SK-N-SH treated with all-trans-retinoic acid at 6 μM for 48 hours (cell line): ENCODE data around the gene C1QL1.

Experiments
- ATAC-seq: fragments of 200-7000 bp; cut with Tn5 transposase; 3 replicates; pipeline ENCODE4 v1.9.1; 2020; ENCODE audit warnings: mild to moderate bottlenecking, moderate library complexity
- CREB5 ChIP-seq: fragments of 250-450 bp; sonication (Bioruptor Pico); IDR thresholded peaks from 2 replicates; pipeline ENCODE4 v1.5.1; 2020; ENCODE audit warnings: low read depth, mild to moderate bottlenecking, moderate library complexity
- ESRRG ChIP-seq: fragments of 250-450 bp; sonication (Bioruptor Pico); IDR thresholded peaks from 2 replicates; pipeline ENCODE4 v1.6.1; 2021; ENCODE audit warnings: mild to moderate bottlenecking
- SNAI2 ChIP-seq: fragments of 250-450 bp; sonication (Bioruptor Pico); IDR thresholded peaks from 2 replicates; pipeline ENCODE4 v1.5.0; 2020; ENCODE audit warnings: mild to moderate bottlenecking, moderate library complexity
- ZC3H10 ChIP-seq: fragments of 250-450 bp; sonication (Bioruptor Pico); IDR thresholded peaks from 2 replicates; pipeline ENCODE4 v1.5.1; 2021; ENCODE audit warnings: mild to moderate bottlenecking, moderate library complexity

C1QL1 gene

GRCh38 chr17:44910231-44911106 lies 57.6 kb downstream of the C1QL1 start:
- peak; percentile 2 for ATAC-seq
- TF ChIP-seq ZC3H10 (CRISPR knock-in tag), result no peak
- no peak for TF ChIP-seq SNAI2 (CRISPR knock-in tag)
- no peak for TF ChIP-seq CREB5 (CRISPR knock-in tag)
- TF ChIP-seq ESRRG (CRISPR knock-in tag), result no peak
